Muscle layer of duodenum (tissue), 2 donors: ENCODE results near the gene TNFAIP8L3.
"Not testable (repeated sequence)": the region's sequence is repeated elsewhere in the genome, so short reads cannot be mapped to it uniquely, and the experiment has no call there.

Experiments
- H3K27ac ChIP-seq: one replicate; pipeline ENCODE4 v1.7.0; 2013; ENCODE audit warnings: mild to moderate bottlenecking, low read length
- H3K27me3 ChIP-seq: one replicate; pipeline ENCODE4 v1.7.0; 2013; ENCODE audit warnings: low read depth, mild to moderate bottlenecking, control low read depth, low read length
- H3K36me3 ChIP-seq, 2 donors: one replicate each; pipeline ENCODE4 v1.7.0; 2013; ENCODE audit warnings: low read length in 2 of 2, control low read depth in 1 of 2, mild to moderate bottlenecking in 1 of 2; ENCODE audit not compliant: insufficient read depth in 2 of 2, control insufficient read depth in 1 of 2
- H3K4me1 ChIP-seq, 2 donors: one replicate each; pipeline ENCODE4 v1.7.0; 2013; ENCODE audit warnings: low read length in 2 of 2, mild to moderate bottlenecking in 2 of 2, control low read depth in 1 of 2, moderate library complexity in 1 of 2; ENCODE audit not compliant: insufficient read depth in 2 of 2, control insufficient read depth in 1 of 2
- H3K4me3 ChIP-seq, 2 donors: one replicate each; pipeline ENCODE4 v1.7.0; 2013; ENCODE audit warnings: low read length in 2 of 2, low read depth in 1 of 2, mild to moderate bottlenecking in 1 of 2
- H3K9me3 ChIP-seq, 2 donors: one replicate each; pipeline ENCODE4 v1.7.0; 2013; ENCODE audit warnings: low read length in 2 of 2, control low read depth in 1 of 2, mild to moderate bottlenecking in 1 of 2; ENCODE audit not compliant: control insufficient read depth in 1 of 2
- donor health status: healthy.

Gene TNFAIP8L3

GRCh38 chr15:51094606-51095569, at the start of gene TNFAIP8L3:
TNFAIP8L3 (minus strand) TSS chr15:51094906; CDS start chr15:51094595, 311 bp downstream.
- peaks cover 8% of the 10 kb centered on the region for H3K27me3 ChIP-seq
- no peak within 1 kb of the TSS for H3K27ac ChIP-seq
- no peaks in the 10 kb centered on the region for H3K36me3 ChIP-seq
- H3K4me1 ChIP-seq: peaks cover 0 to 25% of the 10 kb centered on the region in 2 donors
- H3K4me3 ChIP-seq: peak within 1 kb of the TSS; percentile 49 to 70
- no peaks in the 10 kb centered on the region for H3K9me3 ChIP-seq

- Histone ChIP-seq H3K4me1 (no peaks in the 10 kb centered on the region), H3K4me3 (no peak overlapping the region), H3K36me3 (no peaks in the 10 kb centered on the region), H3K9me3 (no peaks in the 10 kb centered on the region), H3K27me3 (no peaks in the 10 kb centered on the region), H3K27ac (no peak overlapping the region)
These were observed 49.4 kb upstream of the TNFAIP8L3 start for GRCh38 chr15:51144021-51144532.

- not testable (repeated sequence) for H3K36me3 ChIP-seq, H3K4me1 ChIP-seq, H3K9me3 ChIP-seq, H3K27me3 ChIP-seq, H3K4me3 ChIP-seq, H3K27ac ChIP-seq
These were observed 45.6 kb upstream of the TNFAIP8L3 start for GRCh38 chr15:51140347-51140746.

GRCh38 chr15:51139091-51139490, 44.4 kb upstream of the TNFAIP8L3 start:
- Histone ChIP-seq H3K27me3 (no peaks in the 10 kb centered on the region), H3K4me3 (no peak overlapping the region), H3K4me1 (no peaks in the 10 kb centered on the region), H3K36me3 (no peaks in the 10 kb centered on the region), H3K9me3 (no peaks in the 10 kb centered on the region), H3K27ac (no peak overlapping the region)

- Histone ChIP-seq H3K4me3 (no peak overlapping the region), H3K27ac (no peak overlapping the region), H3K27me3 (no peaks in the 10 kb centered on the region), H3K36me3 (no peaks in the 10 kb centered on the region), H3K9me3 (no peaks in the 10 kb centered on the region), H3K4me1 (peaks cover 0 to 3% of the 10 kb centered on the region in 2 donors)
These were observed 43.2 kb upstream of the TNFAIP8L3 start for GRCh38 chr15:51137880-51138430.

GRCh38 chr15:51137024-51137423, 42.3 kb upstream of the TNFAIP8L3 start:
- Histone ChIP-seq H3K9me3 (no peaks in the 10 kb centered on the region), H3K4me3 (no peak overlapping the region), H3K4me1 (peaks cover 0 to 3% of the 10 kb centered on the region in 2 donors), H3K27me3 (no peaks in the 10 kb centered on the region), H3K36me3 (no peaks in the 10 kb centered on the region), H3K27ac (no peak overlapping the region)

GRCh38 chr15:51135276-51135675, 40.6 kb upstream of the TNFAIP8L3 start:
- Histone ChIP-seq H3K9me3 (no peaks in the 10 kb centered on the region), H3K4me1 (peaks cover 0 to 3% of the 10 kb centered on the region in 2 donors), H3K4me3 (no peak overlapping the region), H3K27me3 (no peaks in the 10 kb centered on the region), H3K36me3 (no peaks in the 10 kb centered on the region), H3K27ac (no peak overlapping the region)

GRCh38 chr15:51134416-51135199, 39.9 kb upstream of the TNFAIP8L3 start:
- no peak overlapping the region for H3K27ac ChIP-seq
- H3K36me3 ChIP-seq: no peaks in the 10 kb centered on the region
- peaks cover 0 to 3% of the 10 kb centered on the region in 2 donors for H3K4me1 ChIP-seq
- H3K27me3 ChIP-seq: no peaks in the 10 kb centered on the region
- no peaks in the 10 kb centered on the region for H3K9me3 ChIP-seq
- H3K4me3 ChIP-seq: no peak overlapping the region

- Histone ChIP-seq H3K4me3 (no peak overlapping the region), H3K27me3 (no peaks in the 10 kb centered on the region), H3K27ac (no peak overlapping the region), H3K4me1 (peaks cover 0 to 3% of the 10 kb centered on the region in 2 donors), H3K36me3 (no peaks in the 10 kb centered on the region), H3K9me3 (no peaks in the 10 kb centered on the region)
These were observed 38.5 kb upstream of the TNFAIP8L3 start for GRCh38 chr15:51133140-51133765.

GRCh38 chr15:51132384-51133139, 37.9 kb upstream of the TNFAIP8L3 start:
- Histone ChIP-seq H3K4me1 (peaks cover 0 to 3% of the 10 kb centered on the region in 2 donors), H3K36me3 (no peaks in the 10 kb centered on the region), H3K27me3 (no peaks in the 10 kb centered on the region), H3K4me3 (no peak overlapping the region), H3K9me3 (no peaks in the 10 kb centered on the region), H3K27ac (no peak overlapping the region)
